ENCODE results near the gene SPRED1. TPM values are rescaled to one million over a fixed set of nuclear protein-coding genes. Genes with fewer than 3 reads are reported as not detected.

SPRED1 gene
- polyA plus RNA-seq, 2 of the 4 experiments (the other 2 are of a cell fraction), result 6.0 to 8.6 TPM

GRCh38 chr15:38325648-38325990 lies 73.0 kb downstream of the SPRED1 start:
- no peak for ATAC-seq
- Histone ChIP-seq H3K27ac (no peak overlapping the region), H3K4me3 (no peak overlapping the region), H3K9me3 (no peaks in the 10 kb centered on the region), H3K4me2 (no peak overlapping the region), H3K4me1 (no peaks in the 10 kb centered on the region)
- TF ChIP-seq KDM5A (IDR thresholded peaks at IDR 0.05) (no peak), RAD21 (conservative IDR thresholded peaks at IDR 0.05 in 1 of 2, IDR thresholded peaks at IDR 0.05 in 1 of 2) (no peak), CHD2 (IDR thresholded peaks at IDR 0.05; ENCODE audit: low read length, partially characterized antibody) (no peak), CBX2 (IDR thresholded peaks at IDR 0.05; ENCODE audit: borderline replicate concordance, low read depth) (no peak), PHF8 (IDR thresholded peaks at IDR 0.05; ENCODE audit: borderline replicate concordance, low read depth) (no peak), NR3C1 (IDR thresholded peaks at IDR 0.05) (no peak), FOSB (CRISPR knock-in tag; IDR thresholded peaks at IDR 0.05) (no peak)
- TF ChIP-seq, protein P1, sequence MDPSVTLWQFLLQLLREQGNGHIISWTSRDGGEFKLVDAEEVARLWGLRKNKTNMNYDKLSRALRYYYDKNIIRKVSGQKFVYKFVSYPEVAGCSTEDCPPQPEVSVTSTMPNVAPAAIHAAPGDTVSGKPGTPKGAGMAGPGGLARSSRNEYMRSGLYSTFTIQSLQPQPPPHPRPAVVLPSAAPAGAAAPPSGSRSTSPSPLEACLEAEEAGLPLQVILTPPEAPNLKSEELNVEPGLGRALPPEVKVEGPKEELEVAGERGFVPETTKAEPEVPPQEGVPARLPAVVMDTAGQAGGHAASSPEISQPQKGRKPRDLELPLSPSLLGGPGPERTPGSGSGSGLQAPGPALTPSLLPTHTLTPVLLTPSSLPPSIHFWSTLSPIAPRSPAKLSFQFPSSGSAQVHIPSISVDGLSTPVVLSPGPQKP (IDR thresholded peaks at IDR 0.05; ENCODE audit: low read depth, low read length), result no peak
- no peak for DNase-seq (ENCODE audit: low read depth in 1 of 2, low spot score in 1 of 2)
- ChIA-PET CTCF (no interaction called here), POLR2A (no interaction called here)
- no peak for FAIRE-seq
- WGBS (ENCODE audit: missing lambda C conversion rate), result 100% methylated on average over 1 of the region's 1 CpG

DNA sequence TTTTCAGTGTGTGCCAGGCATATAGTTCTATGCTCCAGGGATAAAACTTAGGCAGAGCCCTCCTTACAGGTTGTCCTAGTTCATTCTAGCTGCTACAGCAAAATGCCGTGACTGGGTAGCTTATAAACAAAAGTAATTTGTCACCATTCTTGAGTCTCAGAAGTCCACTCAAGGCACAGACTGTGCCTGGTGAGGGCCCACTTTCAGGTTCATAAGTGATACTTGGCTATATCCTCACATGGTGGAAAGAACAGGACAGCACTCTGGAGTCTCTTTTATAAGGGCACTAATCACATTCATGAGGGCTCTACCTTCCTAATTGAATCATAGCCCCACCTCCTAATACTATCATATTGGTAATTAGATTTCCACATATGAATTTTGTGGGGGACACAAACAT lies 80.1 kb downstream of the SPRED1 start:
- no peak overlapping the region for H3K27ac ChIP-seq
- no peaks in the 10 kb centered on the region for H3K4me1 ChIP-seq
- CTCF ChIA-PET, result no interaction called here
- DNase-seq (ENCODE audit: low read depth in 1 of 2, low spot score in 1 of 2) (no peak), ATAC-seq (no peak), FAIRE-seq (no peak)
- 85% methylated on average over 1 of the region's 1 CpG for WGBS (ENCODE audit: missing lambda C conversion rate)
- no peaks in the 10 kb centered on the region for H3K9me3 ChIP-seq
- no peak overlapping the region for H3K4me2 ChIP-seq
- no peak overlapping the region for H3K4me3 ChIP-seq
- POLR2A ChIA-PET, result no interaction called here
- TF ChIP-seq RFX5 (IDR thresholded peaks at IDR 0.05) (no peak), CHD2 (IDR thresholded peaks at IDR 0.05; ENCODE audit: low read length, partially characterized antibody) (no peak), ESRRA (IDR thresholded peaks at IDR 0.05; ENCODE audit: borderline replicate concordance, low read length) (no peak), HOXB5 (CRISPR knock-in tag; IDR thresholded peaks at IDR 0.05) (no peak)

DNA sequence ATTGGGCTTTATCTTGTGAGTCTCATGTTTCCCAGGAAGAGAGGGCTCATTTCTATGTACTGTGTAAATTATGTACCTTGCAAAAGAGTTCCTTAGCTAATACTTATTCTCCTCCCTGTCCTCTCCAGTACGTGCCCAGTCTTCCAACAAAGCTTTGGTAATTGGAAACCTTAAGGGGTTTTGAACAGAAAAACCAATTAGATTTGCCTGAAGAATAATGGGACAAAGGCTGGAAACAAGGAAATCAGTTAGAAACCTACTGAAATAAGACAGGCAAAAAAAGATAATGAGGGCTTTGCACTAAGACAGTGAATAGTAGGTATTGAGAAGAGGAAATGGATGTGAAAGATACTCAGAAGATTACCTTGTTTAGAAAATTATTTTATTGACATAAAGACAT lies 82.5 kb downstream of the SPRED1 start:
- Histone ChIP-seq H3K4me2 (no peak overlapping the region), H3K4me3 (no peak overlapping the region), H3K27ac (no peak overlapping the region), H3K9me3 (no peaks in the 10 kb centered on the region), H3K4me1 (no peaks in the 10 kb centered on the region)
- no peak for DNase-seq (ENCODE audit: low read depth in 1 of 2, low spot score in 1 of 2)
- 0% methylated on average over 1 of the region's 1 CpG for WGBS (ENCODE audit: missing lambda C conversion rate)
- ChIA-PET CTCF (no interaction called here), POLR2A (no interaction called here)
- no peak for FAIRE-seq
- ATAC-seq, result no peak
- TF ChIP-seq, protein P1 (IDR thresholded peaks at IDR 0.05; ENCODE audit: low read depth, low read length), result no peak
- TF ChIP-seq HMGXB4 (CRISPR knock-in tag; IDR thresholded peaks at IDR 0.05; ENCODE audit: borderline replicate concordance), result no peak

GRCh38 chr15:38344351-38344750 lies 91.7 kb downstream of the SPRED1 start:
- FAIRE-seq (no peak), ATAC-seq (no peak), DNase-seq (ENCODE audit: low read depth in 1 of 2, low spot score in 1 of 2) (no peak)
- ChIA-PET POLR2A (interaction anchor here (1.8 kb wide), 1 partner anchor 93 kb away, joined by 5 read pairs; no protein-coding TSS in a partner anchor), CTCF (no interaction called here)
- Histone ChIP-seq H3K4me1 (no peaks in the 10 kb centered on the region), H3K9me3 (no peaks in the 10 kb centered on the region), H3K4me2 (no peak overlapping the region), H3K27ac (no peak overlapping the region), H3K4me3 (no peak overlapping the region)
- WGBS (ENCODE audit: missing lambda C conversion rate), result 95% methylated on average over 2 of the region's 2 CpGs
- TF ChIP-seq JUNB (IDR thresholded peaks at IDR 0.05) (no peak), HMGXB4 (CRISPR knock-in tag; IDR thresholded peaks at IDR 0.05; ENCODE audit: borderline replicate concordance) (no peak), HOXA7 (CRISPR knock-in tag; IDR thresholded peaks at IDR 0.05) (no peak), RFX5 (IDR thresholded peaks at IDR 0.05) (no peak), ATOH8 (CRISPR knock-in tag; IDR thresholded peaks at IDR 0.05; ENCODE audit: low read depth) (no peak), FOSB (CRISPR knock-in tag; IDR thresholded peaks at IDR 0.05) (no peak), RARB (CRISPR knock-in tag; IDR thresholded peaks at IDR 0.05) (no peak), TFCP2L1 (CRISPR knock-in tag; IDR thresholded peaks at IDR 0.05) (no peak), CHD4 (IDR thresholded peaks at IDR 0.05; ENCODE audit: borderline replicate concordance) (no peak), RAD21 (conservative IDR thresholded peaks at IDR 0.05 in 1 of 2, IDR thresholded peaks at IDR 0.05 in 1 of 2) (no peak), NR3C1 (IDR thresholded peaks at IDR 0.05) (no peak), HES2 (IDR thresholded peaks at IDR 0.05) (no peak), CBX2 (IDR thresholded peaks at IDR 0.05; ENCODE audit: borderline replicate concordance, low read depth) (no peak), HOXB13 (CRISPR knock-in tag; IDR thresholded peaks at IDR 0.05; ENCODE audit: low read depth) (no peak)
- TF ChIP-seq, protein P2, sequence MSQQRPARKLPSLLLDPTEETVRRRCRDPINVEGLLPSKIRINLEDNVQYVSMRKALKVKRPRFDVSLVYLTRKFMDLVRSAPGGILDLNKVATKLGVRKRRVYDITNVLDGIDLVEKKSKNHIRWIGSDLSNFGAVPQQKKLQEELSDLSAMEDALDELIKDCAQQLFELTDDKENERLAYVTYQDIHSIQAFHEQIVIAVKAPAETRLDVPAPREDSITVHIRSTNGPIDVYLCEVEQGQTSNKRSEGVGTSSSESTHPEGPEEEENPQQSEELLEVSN (IDR thresholded peaks at IDR 0.05; ENCODE audit: borderline replicate concordance, low read depth), result no peak

Measured in A549 (cell line).